OCI-LY3 (cell line): ENCODE measurements around the gene DOK4.

Source experiments
- H2AFZ ChIP-seq: fragments of 200-600, 300-600 bp; shearing (Covaris generic); 2 replicates; pipeline ENCODE4 v1.6.0; 2014; ENCODE audit warnings: antibody characterized with exemption, low read depth, low read length
- H3K27ac ChIP-seq: fragments of 200-600, 300-600 bp; sonication (generic); 2 replicates; pipeline ENCODE4 v1.5.1; 2014; ENCODE audit warnings: mild to moderate bottlenecking, low read length, moderate library complexity, mixed read lengths
- H3K27me3 ChIP-seq: fragments of 200-600, 300-600 bp; sonication (generic); 2 replicates; pipeline ENCODE4 v1.6.1; 2014; ENCODE audit warnings: low read depth, low read length, mixed read lengths
- H3K36me3 ChIP-seq: fragments of 200-600, 300-600 bp; sonication (generic); replicated peaks from 2 replicates; pipeline ENCODE3; 2014; ENCODE audit warnings: low read depth, low read length, mixed read lengths
- H3K4me1 ChIP-seq: fragments of 300-600, 200-600 bp; sonication (generic); 2 replicates; pipeline ENCODE4 v1.6.1; 2014; ENCODE audit warnings: low read length, mixed read lengths
- H3K4me2 ChIP-seq: fragments of 200-600, 300-600 bp; sonication (generic); 2 replicates; pipeline ENCODE4 v1.6.1; 2014; ENCODE audit warnings: low read length, mixed read lengths
- H3K4me3 ChIP-seq: fragments of 300-600, 200-600 bp; sonication (generic); 2 replicates; pipeline ENCODE4 v1.5.1; 2014; ENCODE audit warnings: antibody characterized with exemption, mild to moderate bottlenecking, low read length, moderate library complexity
- H3K79me2 ChIP-seq: fragments of 300-600, 200-600 bp; shearing (Covaris generic); 2 replicates; pipeline ENCODE4 v1.6.1; 2014; ENCODE audit warnings: mild to moderate bottlenecking, low read length, mixed read lengths
- H3K9ac ChIP-seq: fragments of 300-600, 200-600 bp; shearing (Covaris generic); 2 replicates; pipeline ENCODE4 v1.6.0; 2014; ENCODE audit warnings: mild to moderate bottlenecking, low read length, moderate library complexity
- H3K9me3 ChIP-seq: fragments of 200-600, 300-600 bp; shearing (Covaris generic); 2 replicates; pipeline ENCODE4 v1.6.1; 2014; ENCODE audit warnings: low read length, mixed read lengths; ENCODE audit not compliant: insufficient read depth
- H4K20me1 ChIP-seq: fragments of 200-600, 300-600 bp; sonication (generic); 2 replicates; pipeline ENCODE4 v1.6.1; 2016; ENCODE audit warnings: low read length, mixed read lengths; ENCODE audit not compliant: insufficient read depth
- EZH2phosphoT487 ChIP-seq: fragments of 200-600 bp; shearing (Covaris generic); IDR thresholded peaks from 2 replicates; pipeline ENCODE4 v1.6.1; 2018; ENCODE audit warnings: antibody characterized with exemption, mixed run types, low read depth
- TF ChIP-seq, protein P1 (sequence below): fragments of 200-600, 300-600 bp; sonication (generic); IDR thresholded peaks from 2 replicates; pipeline ENCODE4 v1.5.1; 2014; ENCODE audit warnings: antibody characterized with exemption, low read length, low read depth

The DOK4 gene

GRCh38 chr16:57531253-57531575 is 44.9 kb upstream of the DOK4 start:
- Histone ChIP-seq H4K20me1 (peaks cover 31% of the 10 kb centered on the region; the same call in 1 of the 2 replicates), H3K9me3 (no peaks in the 10 kb centered on the region), H3K4me1 (peaks cover 19% of the 10 kb centered on the region), H3K4me2 (no peak overlapping the region), H3K36me3 (no peaks in the 10 kb centered on the region), H3K9ac (no peak overlapping the region), H3K27me3 (peaks cover 73% of the 10 kb centered on the region), H2AFZ (no peak overlapping the region), H3K27ac (no peak overlapping the region), H3K4me3 (no peak overlapping the region), H3K79me2 (no peaks in the 10 kb centered on the region)
- TF ChIP-seq, protein P1, sequence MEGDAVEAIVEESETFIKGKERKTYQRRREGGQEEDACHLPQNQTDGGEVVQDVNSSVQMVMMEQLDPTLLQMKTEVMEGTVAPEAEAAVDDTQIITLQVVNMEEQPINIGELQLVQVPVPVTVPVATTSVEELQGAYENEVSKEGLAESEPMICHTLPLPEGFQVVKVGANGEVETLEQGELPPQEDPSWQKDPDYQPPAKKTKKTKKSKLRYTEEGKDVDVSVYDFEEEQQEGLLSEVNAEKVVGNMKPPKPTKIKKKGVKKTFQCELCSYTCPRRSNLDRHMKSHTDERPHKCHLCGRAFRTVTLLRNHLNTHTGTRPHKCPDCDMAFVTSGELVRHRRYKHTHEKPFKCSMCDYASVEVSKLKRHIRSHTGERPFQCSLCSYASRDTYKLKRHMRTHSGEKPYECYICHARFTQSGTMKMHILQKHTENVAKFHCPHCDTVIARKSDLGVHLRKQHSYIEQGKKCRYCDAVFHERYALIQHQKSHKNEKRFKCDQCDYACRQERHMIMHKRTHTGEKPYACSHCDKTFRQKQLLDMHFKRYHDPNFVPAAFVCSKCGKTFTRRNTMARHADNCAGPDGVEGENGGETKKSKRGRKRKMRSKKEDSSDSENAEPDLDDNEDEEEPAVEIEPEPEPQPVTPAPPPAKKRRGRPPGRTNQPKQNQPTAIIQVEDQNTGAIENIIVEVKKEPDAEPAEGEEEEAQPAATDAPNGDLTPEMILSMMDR = no peak
- no peak for TF ChIP-seq EZH2phosphoT487

DNA sequence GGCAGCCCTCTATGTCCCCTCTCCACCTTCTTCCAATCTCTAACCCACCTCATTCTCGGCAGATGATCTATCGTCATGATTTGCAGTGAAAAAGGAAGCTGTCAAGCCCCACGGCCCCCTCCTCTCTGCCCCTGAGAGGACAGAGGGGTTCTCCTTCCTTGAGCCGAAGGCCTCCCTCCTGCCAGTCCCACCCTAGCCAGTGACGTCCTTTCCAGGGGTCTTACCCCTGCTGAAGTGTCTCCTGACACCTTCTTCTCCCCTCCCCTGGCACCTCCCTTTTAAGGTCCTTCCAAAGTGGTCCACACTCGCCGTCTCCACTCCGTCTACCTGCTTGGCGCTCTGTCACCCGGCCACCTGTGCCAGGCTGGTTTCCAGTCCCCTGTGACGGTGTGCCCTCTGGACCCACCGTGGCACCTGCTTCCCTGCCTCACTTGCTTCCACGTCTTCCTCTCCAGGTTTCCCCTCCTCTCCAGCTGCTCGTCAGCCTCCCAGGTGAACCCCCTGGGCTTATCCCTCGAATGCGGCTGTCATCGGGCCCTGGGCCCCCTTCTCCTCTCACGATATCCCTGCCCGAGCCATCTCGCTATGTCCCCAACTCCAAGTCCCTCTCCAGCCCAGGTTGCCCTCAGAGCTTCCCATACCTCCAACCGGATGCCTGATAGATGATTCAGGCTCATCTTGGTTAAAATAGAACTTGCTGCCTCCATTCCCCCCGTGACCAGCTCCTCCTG is 44.4 kb upstream of the DOK4 start:
- Histone ChIP-seq H3K36me3 (no peaks in the 10 kb centered on the region), H3K79me2 (no peaks in the 10 kb centered on the region), H3K4me3 (peak overlapping the region; percentile 10; the same call in 1 of the 2 replicates), H3K27ac (no peak overlapping the region), H3K9me3 (no peaks in the 10 kb centered on the region), H2AFZ (no peak overlapping the region), H4K20me1 (peaks cover 34% of the 10 kb centered on the region; the same call in 1 of the 2 replicates), H3K4me1 (peaks cover 19% of the 10 kb centered on the region), H3K27me3 (peaks cover 78% of the 10 kb centered on the region), H3K9ac (no peak overlapping the region), H3K4me2 (peak overlapping the region; percentile 39)
- TF ChIP-seq EZH2phosphoT487 = no peak
- TF ChIP-seq, protein P1 = no peak

DNA sequence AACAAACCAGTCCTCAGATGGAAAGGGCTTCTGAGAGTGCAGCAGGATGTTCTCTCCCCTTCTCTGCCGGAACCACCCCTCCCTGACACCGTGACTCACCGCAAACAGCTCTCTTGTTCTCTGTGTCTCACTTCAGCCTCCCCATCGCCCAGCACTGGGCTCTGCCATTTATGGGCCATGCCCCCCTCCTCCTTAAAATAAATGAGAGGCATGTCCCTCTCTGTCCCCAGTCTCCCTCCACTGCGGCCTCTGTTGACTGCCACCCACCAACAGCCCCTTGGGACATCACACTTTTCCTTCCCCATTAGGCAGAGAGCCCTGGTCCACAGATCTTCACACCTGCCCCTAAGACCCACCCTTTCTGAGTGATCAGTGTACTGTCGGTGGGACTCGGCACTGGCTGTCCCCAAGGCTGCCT is 43.8 kb upstream of the DOK4 start:
- H3K4me1 ChIP-seq = peaks cover 17% of the 10 kb centered on the region
- no peaks in the 10 kb centered on the region for H3K36me3 ChIP-seq
- no peak overlapping the region for H2AFZ ChIP-seq
- TF ChIP-seq EZH2phosphoT487 = no peak
- TF ChIP-seq, protein P1 = no peak
- no peaks in the 10 kb centered on the region for H3K79me2 ChIP-seq
- peak overlapping the region; percentile 39 for H3K4me2 ChIP-seq
- peaks cover 34% of the 10 kb centered on the region; the same call in 1 of the 2 replicates for H4K20me1 ChIP-seq
- peaks cover 82% of the 10 kb centered on the region for H3K27me3 ChIP-seq
- H3K9me3 ChIP-seq = no peaks in the 10 kb centered on the region
- peak overlapping the region; percentile 10; the same call in 1 of the 2 replicates for H3K4me3 ChIP-seq
- no peak overlapping the region for H3K27ac ChIP-seq
- no peak overlapping the region for H3K9ac ChIP-seq

DNA sequence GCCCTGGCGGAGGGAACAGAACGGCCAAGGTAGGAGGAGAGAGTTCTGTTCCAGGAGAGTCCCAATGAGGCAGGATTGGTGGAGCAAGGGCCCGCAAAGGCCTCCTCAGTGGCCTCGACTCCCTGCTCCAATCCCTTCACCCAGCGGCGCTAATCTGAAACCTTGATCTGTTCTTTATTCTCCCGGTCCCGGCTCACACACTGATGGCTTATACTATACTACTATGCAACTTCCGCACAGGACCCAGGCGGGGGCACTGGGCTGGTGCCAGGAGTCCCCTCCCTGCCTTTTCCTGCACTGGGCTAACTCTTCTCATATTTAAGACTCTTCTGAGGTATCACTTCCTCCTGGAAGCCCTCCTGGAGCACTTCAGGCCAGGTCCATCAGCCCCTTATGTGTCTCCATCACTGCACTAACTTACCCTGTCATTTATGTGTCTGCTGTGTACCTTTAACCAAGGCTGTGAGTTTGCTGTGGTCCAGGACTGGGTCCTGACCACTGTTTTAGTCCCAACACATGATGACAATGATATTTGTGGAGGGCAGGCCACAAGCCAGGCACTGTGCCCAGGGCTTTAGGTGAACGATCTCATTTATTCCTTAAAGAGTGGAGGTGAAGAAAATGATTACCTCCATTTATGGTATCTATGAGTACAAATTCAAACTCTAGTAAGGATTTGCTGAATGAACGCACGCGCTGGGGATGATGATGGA is 43.3 kb upstream of the DOK4 start:
- no peak overlapping the region for H3K27ac ChIP-seq

More for the DNA sequence above, 43.3 kb upstream of the DOK4 start:
- Histone ChIP-seq H3K4me1 (peaks cover 17% of the 10 kb centered on the region), H4K20me1 (peaks cover 34% of the 10 kb centered on the region; the same call in 1 of the 2 replicates), H3K4me2 (peak overlapping the region; percentile 39), H3K79me2 (no peaks in the 10 kb centered on the region), H3K27me3 (peaks cover 79% of the 10 kb centered on the region), H3K4me3 (no peak overlapping the region), H3K9me3 (no peaks in the 10 kb centered on the region), H3K9ac (no peak overlapping the region), H3K36me3 (no peaks in the 10 kb centered on the region), H2AFZ (no peak overlapping the region)
- TF ChIP-seq, protein P1 = no peak
- no peak for TF ChIP-seq EZH2phosphoT487
